Measurements from ENCODE around the gene SPAG16. TPM values are rescaled to one million over a fixed set of nuclear protein-coding genes. Genes with fewer than 3 reads are reported as not detected.
A peak's percentile ranks its signal among the peaks of the same experiment; 100 is the strongest.

The SPAG16 gene
- polyA plus RNA-seq, 1 of the 3 experiments (the other 2 are of a cell fraction) = 29.5 TPM

GRCh38 chr2:213265679-213266078 lies 18.6 kb upstream of the SPAG16 start:
- Histone ChIP-seq H2AFZ (ENCODE audit: low read depth) (0 out of 2 replicates have a peak overlapping the region, but pooled peaks have one; percentile 22), H3K9me2 (no peaks in the 10 kb centered on the region), H3K79me2 (ENCODE audit: insufficient read depth) (no peaks in the 10 kb centered on the region), H3F3A (replicated peaks; ENCODE audit: insufficient read depth) (no peaks in the 10 kb centered on the region), H3K36me3 (replicated peaks in 1 of 2; ENCODE audit: control insufficient read depth in 1 of 2, insufficient read depth in 2 of 2, low read length in 1 of 2) (no peaks in the 10 kb centered on the region), H3K27me3 (ENCODE audit: insufficient read depth) (no peaks in the 10 kb centered on the region), H3K27ac (ENCODE audit: low read depth in 2 of 2, low read length in 1 of 2) (no peak overlapping the region), H3K4me2 (no peak overlapping the region), H3K4me1 (ENCODE audit: control insufficient read depth in 1 of 2, insufficient read depth in 2 of 2, low read depth in 1 of 2, low read length in 1 of 2) (peaks cover 0 to 2% of the 10 kb centered on the region in 2 experiments; a peak in 2 of 4 replicates), H3K4me3 (ENCODE audit: low read depth in 2 of 2, low read length in 1 of 2) (no peak overlapping the region), H3K9me3 (no peaks in the 10 kb centered on the region), H3K9ac (no peak overlapping the region), H4K20me1 (ENCODE audit: insufficient read depth) (no peaks in the 10 kb centered on the region)
- ChIA-PET CTCF (interaction anchor here (1.0 kb wide), 1 partner anchor 15 kb away, joined by 3 read pairs; no protein-coding TSS in a partner anchor), POLR2A (no interaction called here)
- WGBS (ENCODE audit: low lambda C conversion rate) = 80% methylated on average over 3 of the region's 3 CpGs
- DNase-seq = no peak
- TF ChIP-seq PBX3 (IDR thresholded peaks at IDR 0.05) = no peak
- TF ChIP-seq REST (IDR thresholded peaks at IDR 0.05; ENCODE audit: low read depth, low read length) = no peak
- TF ChIP-seq NFIC (IDR thresholded peaks at IDR 0.05; ENCODE audit: borderline replicate concordance) = no peak
- TF ChIP-seq FOXM1 (IDR thresholded peaks at IDR 0.05; ENCODE audit: low read depth) = no peak
- no peak for TF ChIP-seq MXI1 (IDR thresholded peaks at IDR 0.05; ENCODE audit: low read depth, low read length)

GRCh38 chr2:213266421-213266820 lies 17.8 kb upstream of the SPAG16 start:
- CTCF ChIA-PET = interaction anchor here (1.0 kb wide), 1 partner anchor 15 kb away, joined by 3 read pairs; no protein-coding TSS in a partner anchor
- Histone ChIP-seq H3K4me2 (no peak overlapping the region), H3K36me3 (replicated peaks in 1 of 2; ENCODE audit: control insufficient read depth in 1 of 2, insufficient read depth in 2 of 2, low read length in 1 of 2) (no peaks in the 10 kb centered on the region), H3K27ac (ENCODE audit: low read depth in 2 of 2, low read length in 1 of 2) (no peak overlapping the region), H3F3A (replicated peaks; ENCODE audit: insufficient read depth) (no peaks in the 10 kb centered on the region), H3K9me3 (no peaks in the 10 kb centered on the region), H3K79me2 (ENCODE audit: insufficient read depth) (no peaks in the 10 kb centered on the region), H4K20me1 (ENCODE audit: insufficient read depth) (no peaks in the 10 kb centered on the region), H3K9ac (no peak overlapping the region), H3K4me3 (ENCODE audit: low read depth in 2 of 2, low read length in 1 of 2) (no peak overlapping the region), H2AFZ (ENCODE audit: low read depth) (no peak overlapping the region), H3K9me2 (no peaks in the 10 kb centered on the region), H3K27me3 (ENCODE audit: insufficient read depth) (no peaks in the 10 kb centered on the region), H3K4me1 (ENCODE audit: control insufficient read depth in 1 of 2, insufficient read depth in 2 of 2, low read depth in 1 of 2, low read length in 1 of 2) (peaks cover 0 to 2% of the 10 kb centered on the region in 2 experiments; a peak in 2 of 4 replicates)
- TF ChIP-seq FOXJ3 (CRISPR knock-in tag; IDR thresholded peaks at IDR 0.05) (no peak), USF1 (IDR thresholded peaks at IDR 0.05; ENCODE audit: borderline replicate concordance, low read depth) (no peak), MAX (IDR thresholded peaks at IDR 0.05; ENCODE audit: low read depth) (no peak), NFIC (IDR thresholded peaks at IDR 0.05; ENCODE audit: borderline replicate concordance) (no peak), EZH2phosphoT487 (IDR thresholded peaks at IDR 0.05; ENCODE audit: borderline replicate concordance, low read depth) (no peak), SIN3A (IDR thresholded peaks at IDR 0.05; ENCODE audit: borderline replicate concordance, low read depth, low read length) (no peak), IRF3 (IDR thresholded peaks at IDR 0.05; ENCODE audit: low read depth, low read length) (no peak), RFX5 (IDR thresholded peaks at IDR 0.05; ENCODE audit: low read length) (no peak)
- no peak for DNase-seq
- WGBS (ENCODE audit: low lambda C conversion rate) = 85% methylated on average over 2 of the region's 2 CpGs
- POLR2A ChIA-PET = no interaction called here
